Measurements from ENCODE around the gene ANKS6.

The ANKS6 gene

GRCh38 chr9:98772364-98773155 is 23.8 kb downstream of the ANKS6 start:
- DNase-seq (ENCODE audit: low read depth in 2 of 2), result no peak

- DNase-seq (ENCODE audit: low read depth in 2 of 2), result no peak
Measured at GRCh38 chr9:98771209-98771874, 25.0 kb downstream of the ANKS6 start.

GRCh38 chr9:98770717-98771116 is 25.6 kb downstream of the ANKS6 start:
- DNase-seq (ENCODE audit: low read depth in 2 of 2), result no peak

- no peak for DNase-seq (ENCODE audit: low read depth in 2 of 2)
Measured at GRCh38 chr9:98768344-98768743, 28.0 kb downstream of the ANKS6 start.

- DNase-seq (ENCODE audit: low read depth in 2 of 2), result no peak
Measured at GRCh38 chr9:98767915-98768314, 28.4 kb downstream of the ANKS6 start.

- no peak for DNase-seq (ENCODE audit: low read depth in 2 of 2)
Measured at GRCh38 chr9:98767196-98767595, 29.2 kb downstream of the ANKS6 start.

- DNase-seq (ENCODE audit: low read depth in 2 of 2), result no peak
Measured at GRCh38 chr9:98766586-98766985, 29.8 kb downstream of the ANKS6 start.

- DNase-seq (ENCODE audit: low read depth in 2 of 2), result no peak
Measured at GRCh38 chr9:98765256-98765655, 31.1 kb downstream of the ANKS6 start.

GRCh38 chr9:98763986-98764745 is 32.2 kb downstream of the ANKS6 start:
- peak; percentile 8 to 36 for DNase-seq (ENCODE audit: low read depth in 2 of 2)

GRCh38 chr9:98760231-98760630 is 36.1 kb downstream of the ANKS6 start:
- DNase-seq (ENCODE audit: low read depth in 2 of 2), result no peak

GRCh38 chr9:98755006-98755618 is 41.2 kb downstream of the ANKS6 start:
- no peak for DNase-seq (ENCODE audit: low read depth in 2 of 2)

GRCh38 chr9:98751210-98751609 is 45.1 kb downstream of the ANKS6 start:
- no peak for DNase-seq (ENCODE audit: low read depth in 2 of 2)

GRCh38 chr9:98750364-98751060 is 45.8 kb downstream of the ANKS6 start:
- DNase-seq (ENCODE audit: low read depth in 2 of 2), result no peak

- DNase-seq (ENCODE audit: low read depth in 2 of 2), result no peak
Measured at GRCh38 chr9:98747476-98747875, 48.9 kb downstream of the ANKS6 start.

- DNase-seq (ENCODE audit: low read depth in 2 of 2), result no peak
Measured at GRCh38 chr9:98745470-98745869, 50.9 kb downstream of the ANKS6 start.

GRCh38 chr9:98743818-98744611 is 52.3 kb downstream of the ANKS6 start:
- no peak for DNase-seq (ENCODE audit: low read depth in 2 of 2)

- no peak for DNase-seq (ENCODE audit: low read depth in 2 of 2)
Measured at GRCh38 chr9:98743329-98743728, 53.0 kb downstream of the ANKS6 start.

- DNase-seq (ENCODE audit: low read depth in 2 of 2), result peak in 1 of 2 experiments; percentile 4
Measured at GRCh38 chr9:98742325-98743280, 53.8 kb downstream of the ANKS6 start.

- DNase-seq (ENCODE audit: low read depth in 2 of 2), result no peak
Measured at GRCh38 chr9:98740226-98740881, 56.0 kb downstream of the ANKS6 start.
